Measurements from ENCODE around the gene SCEL.
"Not testable (repeated sequence)": the region's sequence is repeated elsewhere in the genome, so short reads cannot be mapped to it uniquely, and the experiment has no call there.

SCEL gene

DNA sequence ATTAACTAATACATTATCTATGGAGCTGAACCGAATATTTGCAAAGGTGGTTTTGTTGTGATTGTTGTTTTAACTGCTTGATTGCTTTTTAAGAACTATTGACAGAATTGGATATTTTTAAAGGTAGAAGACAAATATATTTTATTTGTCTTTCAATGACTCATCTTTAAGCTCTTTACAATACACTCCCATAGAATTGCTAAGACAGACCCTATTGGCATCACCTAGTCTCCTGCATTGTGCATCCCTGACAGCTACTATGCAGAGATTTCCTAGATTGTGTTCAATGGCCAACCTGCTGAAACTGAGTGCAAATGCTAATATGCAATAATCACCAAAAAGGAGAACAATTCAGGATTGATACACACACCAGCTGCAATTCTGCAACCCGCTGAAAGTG lies 19.7 kb upstream of the SCEL start:
- H3K9ac ChIP-seq (ENCODE audit: low read length): no peak overlapping the region
- H3F3A ChIP-seq (ENCODE audit: insufficient read depth, low read length): no peaks in the 10 kb centered on the region
- H4K20me1 ChIP-seq (ENCODE audit: insufficient read depth, low read length): no peaks in the 10 kb centered on the region
- H3K4me2 ChIP-seq (ENCODE audit: low read depth, low read length): no peak overlapping the region
- no peak overlapping the region for H2AFZ ChIP-seq (ENCODE audit: low read length)
- H3K4me1 ChIP-seq (ENCODE audit: low read length): peaks cover 9% of the 10 kb centered on the region
- DNase-seq: no peak
- no peaks in the 10 kb centered on the region for H3K9me3 ChIP-seq (replicated peaks; ENCODE audit: insufficient read depth, low read length)
- H3K9me2 ChIP-seq (replicated peaks; ENCODE audit: insufficient read depth, low read length): no peaks in the 10 kb centered on the region
- H3K79me2 ChIP-seq (ENCODE audit: low read length): no peaks in the 10 kb centered on the region
- no peaks in the 10 kb centered on the region for H3K27me3 ChIP-seq (replicated peaks; ENCODE audit: insufficient read depth, low read length)
- H3K4me3 ChIP-seq (ENCODE audit: low read length): no peak overlapping the region
- no peak for TF ChIP-seq EZH2 (optimal IDR thresholded peaks at IDR 0.05; ENCODE audit: low read depth, low read length)
- TF ChIP-seq, protein P1, sequence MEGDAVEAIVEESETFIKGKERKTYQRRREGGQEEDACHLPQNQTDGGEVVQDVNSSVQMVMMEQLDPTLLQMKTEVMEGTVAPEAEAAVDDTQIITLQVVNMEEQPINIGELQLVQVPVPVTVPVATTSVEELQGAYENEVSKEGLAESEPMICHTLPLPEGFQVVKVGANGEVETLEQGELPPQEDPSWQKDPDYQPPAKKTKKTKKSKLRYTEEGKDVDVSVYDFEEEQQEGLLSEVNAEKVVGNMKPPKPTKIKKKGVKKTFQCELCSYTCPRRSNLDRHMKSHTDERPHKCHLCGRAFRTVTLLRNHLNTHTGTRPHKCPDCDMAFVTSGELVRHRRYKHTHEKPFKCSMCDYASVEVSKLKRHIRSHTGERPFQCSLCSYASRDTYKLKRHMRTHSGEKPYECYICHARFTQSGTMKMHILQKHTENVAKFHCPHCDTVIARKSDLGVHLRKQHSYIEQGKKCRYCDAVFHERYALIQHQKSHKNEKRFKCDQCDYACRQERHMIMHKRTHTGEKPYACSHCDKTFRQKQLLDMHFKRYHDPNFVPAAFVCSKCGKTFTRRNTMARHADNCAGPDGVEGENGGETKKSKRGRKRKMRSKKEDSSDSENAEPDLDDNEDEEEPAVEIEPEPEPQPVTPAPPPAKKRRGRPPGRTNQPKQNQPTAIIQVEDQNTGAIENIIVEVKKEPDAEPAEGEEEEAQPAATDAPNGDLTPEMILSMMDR (IDR thresholded peaks at IDR 0.05; ENCODE audit: low read length): no peak
- no peak for TF ChIP-seq EZH2phosphoT487 (IDR thresholded peaks at IDR 0.05; ENCODE audit: low read length)
- no peaks in the 10 kb centered on the region for H3K36me3 ChIP-seq (replicated peaks; ENCODE audit: insufficient read depth, low read length)
- no peak overlapping the region for H3K27ac ChIP-seq (ENCODE audit: low read length)

DNA sequence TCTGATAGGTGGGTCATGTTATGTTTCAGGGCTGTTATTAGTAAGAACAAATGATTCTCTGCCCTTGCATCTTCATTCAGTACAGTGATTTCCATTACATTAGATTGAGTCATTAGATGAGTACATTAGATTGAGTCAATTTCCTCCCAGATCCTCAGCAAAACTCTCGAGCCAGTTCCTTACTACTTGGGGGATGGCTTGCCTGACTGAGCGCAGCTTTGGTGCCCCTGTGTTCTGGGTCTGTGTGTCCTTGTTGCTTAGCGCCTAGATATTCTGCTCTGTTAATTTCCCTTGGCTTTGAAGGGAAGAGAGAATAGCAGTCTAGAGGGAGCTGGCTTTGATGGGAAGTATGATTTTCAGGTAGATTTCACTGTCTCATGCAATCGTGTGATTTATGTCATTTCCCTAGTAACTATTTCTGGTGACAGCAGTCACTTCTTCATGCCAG lies 19.1 kb upstream of the SCEL start:
- no peak for DNase-seq
- Histone ChIP-seq H3K9ac (ENCODE audit: low read length) (no peak overlapping the region), H3K4me2 (ENCODE audit: low read depth, low read length) (no peak overlapping the region), H2AFZ (ENCODE audit: low read length) (no peak overlapping the region), H4K20me1 (ENCODE audit: insufficient read depth, low read length) (no peaks in the 10 kb centered on the region), H3K9me2 (replicated peaks; ENCODE audit: insufficient read depth, low read length) (no peaks in the 10 kb centered on the region), H3K9me3 (replicated peaks; ENCODE audit: insufficient read depth, low read length) (no peaks in the 10 kb centered on the region), H3K27me3 (replicated peaks; ENCODE audit: insufficient read depth, low read length) (no peaks in the 10 kb centered on the region), H3F3A (ENCODE audit: insufficient read depth, low read length) (no peaks in the 10 kb centered on the region), H3K79me2 (ENCODE audit: low read length) (no peaks in the 10 kb centered on the region), H3K27ac (ENCODE audit: low read length) (no peak overlapping the region), H3K4me1 (ENCODE audit: low read length) (peaks cover 9% of the 10 kb centered on the region), H3K36me3 (replicated peaks; ENCODE audit: insufficient read depth, low read length) (no peaks in the 10 kb centered on the region), H3K4me3 (ENCODE audit: low read length) (no peak overlapping the region)
- TF ChIP-seq EZH2phosphoT487 (IDR thresholded peaks at IDR 0.05; ENCODE audit: low read length): no peak

DNA sequence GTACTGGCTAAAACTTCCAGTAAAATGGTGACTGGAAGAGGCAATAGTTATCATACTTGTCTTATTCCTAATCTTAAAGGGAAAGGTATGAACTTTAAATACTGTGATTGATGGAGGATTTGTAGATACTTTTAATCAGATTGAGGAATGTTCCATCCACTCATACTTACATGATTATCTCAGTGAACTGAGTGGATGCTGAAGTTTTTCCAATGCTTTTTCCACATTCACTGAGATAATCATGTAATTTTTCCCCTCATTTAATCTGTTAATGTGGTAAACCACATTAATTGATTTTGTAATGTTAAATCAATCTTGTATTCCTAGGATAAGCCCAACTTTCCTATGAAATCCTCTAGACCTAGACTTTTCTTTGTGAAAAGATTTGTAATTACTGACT lies 17.2 kb upstream of the SCEL start:
- Histone ChIP-seq H4K20me1 (ENCODE audit: insufficient read depth, low read length) (no peaks in the 10 kb centered on the region), H3K9me3 (replicated peaks; ENCODE audit: insufficient read depth, low read length) (no peaks in the 10 kb centered on the region), H3K4me1 (ENCODE audit: low read length) (peaks cover 9% of the 10 kb centered on the region), H3K4me3 (ENCODE audit: low read length) (no peak overlapping the region), H3K4me2 (ENCODE audit: low read depth, low read length) (no peak overlapping the region), H3K9ac (ENCODE audit: low read length) (no peak overlapping the region), H3K36me3 (replicated peaks; ENCODE audit: insufficient read depth, low read length) (no peaks in the 10 kb centered on the region), H3K27me3 (replicated peaks; ENCODE audit: insufficient read depth, low read length) (no peaks in the 10 kb centered on the region), H2AFZ (ENCODE audit: low read length) (no peak overlapping the region), H3F3A (ENCODE audit: insufficient read depth, low read length) (no peaks in the 10 kb centered on the region), H3K9me2 (replicated peaks; ENCODE audit: insufficient read depth, low read length) (no peaks in the 10 kb centered on the region), H3K79me2 (ENCODE audit: low read length) (no peaks in the 10 kb centered on the region), H3K27ac (ENCODE audit: low read length) (no peak overlapping the region)
- no peak for DNase-seq
- TF ChIP-seq, protein P1 (IDR thresholded peaks at IDR 0.05; ENCODE audit: low read length): no peak
- TF ChIP-seq EZH2phosphoT487 (IDR thresholded peaks at IDR 0.05; ENCODE audit: low read length) (no peak), EZH2 (optimal IDR thresholded peaks at IDR 0.05; ENCODE audit: low read depth, low read length) (no peak)

GRCh38 chr13:77519396-77519795 lies 16.1 kb upstream of the SCEL start:
- H3K4me3 ChIP-seq (ENCODE audit: low read length); H3K9me2 ChIP-seq (replicated peaks; ENCODE audit: insufficient read depth, low read length); H3K36me3 ChIP-seq (replicated peaks; ENCODE audit: insufficient read depth, low read length); H3K79me2 ChIP-seq (ENCODE audit: low read length); H3K9me3 ChIP-seq (replicated peaks; ENCODE audit: insufficient read depth, low read length); H3K27ac ChIP-seq (ENCODE audit: low read length); H4K20me1 ChIP-seq (ENCODE audit: insufficient read depth, low read length); H2AFZ ChIP-seq (ENCODE audit: low read length); H3K4me1 ChIP-seq (ENCODE audit: low read length); H3K4me2 ChIP-seq (ENCODE audit: low read depth, low read length); H3F3A ChIP-seq (ENCODE audit: insufficient read depth, low read length); H3K9ac ChIP-seq (ENCODE audit: low read length); H3K27me3 ChIP-seq (replicated peaks; ENCODE audit: insufficient read depth, low read length); DNase-seq: not testable (repeated sequence)

Measured in MM.1S (cell line).